ENCODE measurements around the gene KANSL1.
"Not testable (repeated sequence)": the region's sequence is repeated elsewhere in the genome, so short reads cannot be mapped to it uniquely, and the experiment has no call there.

Gene KANSL1, protein sequence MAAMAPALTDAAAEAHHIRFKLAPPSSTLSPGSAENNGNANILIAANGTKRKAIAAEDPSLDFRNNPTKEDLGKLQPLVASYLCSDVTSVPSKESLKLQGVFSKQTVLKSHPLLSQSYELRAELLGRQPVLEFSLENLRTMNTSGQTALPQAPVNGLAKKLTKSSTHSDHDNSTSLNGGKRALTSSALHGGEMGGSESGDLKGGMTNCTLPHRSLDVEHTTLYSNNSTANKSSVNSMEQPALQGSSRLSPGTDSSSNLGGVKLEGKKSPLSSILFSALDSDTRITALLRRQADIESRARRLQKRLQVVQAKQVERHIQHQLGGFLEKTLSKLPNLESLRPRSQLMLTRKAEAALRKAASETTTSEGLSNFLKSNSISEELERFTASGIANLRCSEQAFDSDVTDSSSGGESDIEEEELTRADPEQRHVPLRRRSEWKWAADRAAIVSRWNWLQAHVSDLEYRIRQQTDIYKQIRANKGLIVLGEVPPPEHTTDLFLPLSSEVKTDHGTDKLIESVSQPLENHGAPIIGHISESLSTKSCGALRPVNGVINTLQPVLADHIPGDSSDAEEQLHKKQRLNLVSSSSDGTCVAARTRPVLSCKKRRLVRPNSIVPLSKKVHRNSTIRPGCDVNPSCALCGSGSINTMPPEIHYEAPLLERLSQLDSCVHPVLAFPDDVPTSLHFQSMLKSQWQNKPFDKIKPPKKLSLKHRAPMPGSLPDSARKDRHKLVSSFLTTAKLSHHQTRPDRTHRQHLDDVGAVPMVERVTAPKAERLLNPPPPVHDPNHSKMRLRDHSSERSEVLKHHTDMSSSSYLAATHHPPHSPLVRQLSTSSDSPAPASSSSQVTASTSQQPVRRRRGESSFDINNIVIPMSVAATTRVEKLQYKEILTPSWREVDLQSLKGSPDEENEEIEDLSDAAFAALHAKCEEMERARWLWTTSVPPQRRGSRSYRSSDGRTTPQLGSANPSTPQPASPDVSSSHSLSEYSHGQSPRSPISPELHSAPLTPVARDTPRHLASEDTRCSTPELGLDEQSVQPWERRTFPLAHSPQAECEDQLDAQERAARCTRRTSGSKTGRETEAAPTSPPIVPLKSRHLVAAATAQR (N-terminal part only)

GRCh38 chr17:46193151-46193625 lies at the start of gene KANSL1:
TSS of gene KANSL1 (minus strand) at chr17:46193429. CDS start at chr17:46172143, 21,286 bp downstream.
- H3K27ac ChIP-seq = peak within 1 kb of the TSS; percentile 99
- peak; percentile 77 to 93 for DNase-seq
- H3K4me1 ChIP-seq = peaks cover 0 to 47% (median 28%) of the 10 kb centered on the region in 4 donors
- H3K27me3 ChIP-seq = peaks cover 0 to 2% of the 10 kb centered on the region in 2 donors
- no peaks in the 10 kb centered on the region for H3K36me3 ChIP-seq
- no peaks in the 10 kb centered on the region for H3K9me3 ChIP-seq
- intact Hi-C loops (cut with DNase I; ENCODE audit: low total_unique reads) = loop anchor here (5.0 kb wide), 1 partner anchor 146 kb away; no protein-coding TSS in a partner anchor
- TF ChIP-seq, protein P1, sequence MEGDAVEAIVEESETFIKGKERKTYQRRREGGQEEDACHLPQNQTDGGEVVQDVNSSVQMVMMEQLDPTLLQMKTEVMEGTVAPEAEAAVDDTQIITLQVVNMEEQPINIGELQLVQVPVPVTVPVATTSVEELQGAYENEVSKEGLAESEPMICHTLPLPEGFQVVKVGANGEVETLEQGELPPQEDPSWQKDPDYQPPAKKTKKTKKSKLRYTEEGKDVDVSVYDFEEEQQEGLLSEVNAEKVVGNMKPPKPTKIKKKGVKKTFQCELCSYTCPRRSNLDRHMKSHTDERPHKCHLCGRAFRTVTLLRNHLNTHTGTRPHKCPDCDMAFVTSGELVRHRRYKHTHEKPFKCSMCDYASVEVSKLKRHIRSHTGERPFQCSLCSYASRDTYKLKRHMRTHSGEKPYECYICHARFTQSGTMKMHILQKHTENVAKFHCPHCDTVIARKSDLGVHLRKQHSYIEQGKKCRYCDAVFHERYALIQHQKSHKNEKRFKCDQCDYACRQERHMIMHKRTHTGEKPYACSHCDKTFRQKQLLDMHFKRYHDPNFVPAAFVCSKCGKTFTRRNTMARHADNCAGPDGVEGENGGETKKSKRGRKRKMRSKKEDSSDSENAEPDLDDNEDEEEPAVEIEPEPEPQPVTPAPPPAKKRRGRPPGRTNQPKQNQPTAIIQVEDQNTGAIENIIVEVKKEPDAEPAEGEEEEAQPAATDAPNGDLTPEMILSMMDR (IDR thresholded peaks at IDR 0.05) = peak; percentile 33 to 94
- H3K4me3 ChIP-seq = peak within 1 kb of the TSS; percentile 85 to 93

DNA sequence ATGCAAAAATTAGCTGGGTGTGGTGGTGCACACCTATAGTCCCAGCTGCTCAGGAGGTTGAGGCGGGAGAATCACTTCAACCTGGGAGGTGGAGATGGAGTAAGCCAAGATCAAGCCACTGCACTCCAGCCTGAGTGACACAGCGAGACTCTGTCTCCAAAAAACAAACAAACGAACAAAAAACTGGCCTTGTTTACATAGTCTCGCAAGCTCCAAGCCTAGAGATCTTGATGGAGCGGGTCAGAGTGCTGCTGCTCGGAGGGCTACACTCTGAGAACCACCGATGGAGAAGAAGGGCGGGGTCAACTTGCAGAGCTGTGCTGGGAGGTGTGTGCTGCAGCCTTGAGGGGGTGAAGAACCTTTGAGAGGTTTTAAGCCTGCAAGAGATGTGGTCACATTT lies 38.1 kb upstream of the KANSL1 start:
- H3K4me3 ChIP-seq; H3K4me1 ChIP-seq; intact Hi-C loops (cut with DNase I; ENCODE audit: low total_unique reads); H3K9me3 ChIP-seq; H3K36me3 ChIP-seq; H3K27me3 ChIP-seq; DNase-seq; H3K27ac ChIP-seq: not testable (repeated sequence)

DNA sequence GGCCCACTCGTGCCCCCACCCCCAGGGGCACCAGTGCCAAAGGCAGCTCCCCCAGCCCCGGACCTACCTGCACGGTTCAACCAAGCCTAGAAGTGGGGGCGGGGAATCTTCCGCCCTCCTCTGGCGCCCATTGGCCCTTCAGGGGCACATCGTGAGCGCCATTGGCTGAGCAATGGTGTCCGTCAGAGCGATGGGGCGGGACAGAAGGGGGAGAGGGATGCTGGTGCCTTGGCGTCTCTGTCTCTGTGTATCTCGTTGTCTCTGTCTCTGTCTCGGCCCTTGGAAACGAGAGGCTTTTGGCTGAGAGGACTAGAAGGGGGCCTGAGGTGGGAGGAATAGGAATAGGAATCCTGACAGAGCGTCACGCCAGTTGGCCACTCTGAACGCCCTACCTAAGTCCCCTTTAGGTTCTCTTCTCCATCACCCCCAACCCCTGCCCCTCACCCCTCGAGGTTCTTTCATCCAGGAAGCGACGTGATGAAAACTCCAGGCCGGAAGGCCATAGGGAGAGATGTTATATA lies 32.1 kb upstream of the KANSL1 start:
- H3K36me3 ChIP-seq; H3K4me1 ChIP-seq; intact Hi-C loops (cut with DNase I; ENCODE audit: low total_unique reads); H3K9me3 ChIP-seq; H3K27me3 ChIP-seq: not testable (repeated sequence)
- peak; percentile 92 to 94 for DNase-seq
- Histone ChIP-seq H3K27ac (peak overlapping the region; percentile 63), H3K4me3 (peak overlapping the region; percentile 76 to 81)

- DNase-seq; H3K9me3 ChIP-seq; H3K4me1 ChIP-seq; H3K36me3 ChIP-seq; H3K27me3 ChIP-seq; intact Hi-C loops (cut with DNase I; ENCODE audit: low total_unique reads): not testable (repeated sequence)
- H3K4me3 ChIP-seq = peak overlapping the region; percentile 76 to 81
- H3K27ac ChIP-seq = peak overlapping the region; percentile 63
These were observed 31.6 kb upstream of the KANSL1 start for GRCh38 chr17:46224864-46225263.

DNA sequence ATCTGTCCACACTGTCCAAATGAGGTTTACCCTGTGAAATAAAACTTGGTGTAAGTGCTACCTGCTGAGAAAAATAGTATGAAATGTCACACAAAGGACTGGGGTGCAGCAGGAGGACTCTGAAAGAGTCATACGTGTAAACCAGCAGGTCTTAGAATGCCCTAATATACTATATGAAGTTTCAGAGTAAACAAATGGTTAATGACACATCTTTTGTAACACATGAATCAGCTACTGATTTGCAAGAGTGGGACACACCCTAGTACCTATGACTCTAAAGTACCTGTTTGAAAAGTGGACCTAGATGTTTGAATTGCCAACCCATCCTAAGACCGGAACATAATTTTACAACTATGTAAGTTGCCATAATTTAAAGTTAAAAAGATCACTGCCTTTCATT lies 29.8 kb upstream of the KANSL1 start:
- H3K4me1 ChIP-seq; H3K9me3 ChIP-seq; intact Hi-C loops (cut with DNase I; ENCODE audit: low total_unique reads); H3K4me3 ChIP-seq; H3K27ac ChIP-seq; H3K36me3 ChIP-seq; H3K27me3 ChIP-seq; DNase-seq: not testable (repeated sequence)

GRCh38 chr17:46216682-46217081 lies 23.5 kb upstream of the KANSL1 start:
- intact Hi-C loops (cut with DNase I; ENCODE audit: low total_unique reads) = no loop called here
- Histone ChIP-seq H3K27ac (no peak overlapping the region), H3K36me3 (peaks cover 0 to 38% (median 0%) of the 10 kb centered on the region in 3 donors), H3K4me1 (peaks cover 0 to 23% (median 5%) of the 10 kb centered on the region in 4 donors), H3K4me3 (no peak overlapping the region), H3K9me3 (no peaks in the 10 kb centered on the region), H3K27me3 (no peaks in the 10 kb centered on the region)
- DNase-seq = no peak
- TF ChIP-seq, protein P1 (IDR thresholded peaks at IDR 0.05) = no peak

Measured in tibial artery (tissue), 4 donors.